ENCODE results near the gene PHKA2. TPM values are rescaled to one million over a fixed set of nuclear protein-coding genes. Genes with fewer than 3 reads are reported as not detected.

The PHKA2 gene
- total RNA-seq, 6 donors from 2014 or later, result 19.2 to 74.4 (median 25.9) TPM

DNA sequence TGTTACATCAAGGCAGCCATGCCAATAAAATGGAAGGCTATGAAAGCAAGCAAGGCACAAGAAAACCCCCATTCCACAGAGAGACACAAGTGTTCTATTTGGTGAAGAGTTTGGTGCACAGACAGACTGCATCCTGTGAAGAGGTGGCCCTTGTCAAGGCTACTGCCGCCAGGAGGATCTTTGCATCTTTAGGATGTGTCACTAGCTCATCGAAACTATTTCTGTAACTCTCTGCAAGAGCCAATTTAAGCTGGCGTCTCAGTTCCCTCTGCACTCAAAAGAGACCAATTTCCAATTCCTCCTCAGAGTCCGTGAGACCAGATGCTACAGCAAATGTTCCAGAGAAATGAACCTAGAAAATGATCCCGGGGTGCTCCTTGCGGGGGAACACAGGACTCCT, 91.0 kb downstream of the PHKA2 start:
- Histone ChIP-seq H3K36me3 (peaks cover 0 to 3% (median 0%) of the 10 kb centered on the region in 4 donors), H3K4me1 (peaks cover 0 to 19% (median 11%) of the 10 kb centered on the region in 4 donors), H3K9me3 (no peaks in the 10 kb centered on the region), H3K27ac (no peak overlapping the region), H3K27me3 (no peaks in the 10 kb centered on the region), H3K4me3 (no peak overlapping the region)
- no peak for TF ChIP-seq POLR2AphosphoS5 (IDR thresholded peaks at IDR 0.05)
- ATAC-seq (ENCODE audit: low FRiP score in 2 of 2) (no peak), DNase-seq (no peak)
- 89 to 90% methylated on average over 5 to 6 of the region's 6 CpGs for WGBS, 2 donors

DNA sequence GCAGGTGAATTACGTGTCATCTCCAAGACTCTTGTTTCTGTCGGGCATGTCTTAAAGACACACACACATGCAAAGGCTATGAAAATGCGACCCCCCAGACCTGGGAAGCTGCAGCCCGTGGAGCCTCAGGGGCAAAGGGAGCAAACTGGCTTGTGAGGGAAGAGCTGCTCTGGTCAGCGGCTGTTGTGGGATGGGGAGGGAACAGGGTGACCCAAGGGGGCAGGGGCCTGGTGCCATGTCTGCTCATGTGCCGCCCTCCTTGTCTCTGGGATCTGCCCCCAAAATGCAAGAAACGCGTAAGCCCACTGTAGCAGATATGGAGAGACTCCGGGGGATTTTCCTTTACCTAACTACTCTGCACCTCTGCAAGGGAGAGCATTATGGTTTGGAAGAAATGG, 92.4 kb downstream of the PHKA2 start:
- ATAC-seq (ENCODE audit: low FRiP score in 2 of 2), result no peak
- Histone ChIP-seq H3K4me1 (peaks cover 6 to 28% (median 23%) of the 10 kb centered on the region in 4 donors), H3K36me3 (peaks cover 0 to 3% (median 0%) of the 10 kb centered on the region in 4 donors), H3K27ac (no peak overlapping the region), H3K4me3 (no peak overlapping the region), H3K27me3 (no peaks in the 10 kb centered on the region), H3K9me3 (no peaks in the 10 kb centered on the region)
- TF ChIP-seq POLR2A (IDR thresholded peaks at IDR 0.05) (no peak), POLR2AphosphoS5 (IDR thresholded peaks at IDR 0.05) (no peak), EP300 (IDR thresholded peaks at IDR 0.05) (no peak)
- TF ChIP-seq, protein P1, sequence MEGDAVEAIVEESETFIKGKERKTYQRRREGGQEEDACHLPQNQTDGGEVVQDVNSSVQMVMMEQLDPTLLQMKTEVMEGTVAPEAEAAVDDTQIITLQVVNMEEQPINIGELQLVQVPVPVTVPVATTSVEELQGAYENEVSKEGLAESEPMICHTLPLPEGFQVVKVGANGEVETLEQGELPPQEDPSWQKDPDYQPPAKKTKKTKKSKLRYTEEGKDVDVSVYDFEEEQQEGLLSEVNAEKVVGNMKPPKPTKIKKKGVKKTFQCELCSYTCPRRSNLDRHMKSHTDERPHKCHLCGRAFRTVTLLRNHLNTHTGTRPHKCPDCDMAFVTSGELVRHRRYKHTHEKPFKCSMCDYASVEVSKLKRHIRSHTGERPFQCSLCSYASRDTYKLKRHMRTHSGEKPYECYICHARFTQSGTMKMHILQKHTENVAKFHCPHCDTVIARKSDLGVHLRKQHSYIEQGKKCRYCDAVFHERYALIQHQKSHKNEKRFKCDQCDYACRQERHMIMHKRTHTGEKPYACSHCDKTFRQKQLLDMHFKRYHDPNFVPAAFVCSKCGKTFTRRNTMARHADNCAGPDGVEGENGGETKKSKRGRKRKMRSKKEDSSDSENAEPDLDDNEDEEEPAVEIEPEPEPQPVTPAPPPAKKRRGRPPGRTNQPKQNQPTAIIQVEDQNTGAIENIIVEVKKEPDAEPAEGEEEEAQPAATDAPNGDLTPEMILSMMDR (IDR thresholded peaks at IDR 0.05), result no peak
- DNase-seq, result no peak
- 89 to 100% methylated on average over 3 to 9 of the region's 9 CpGs for WGBS, 2 donors

GRCh38 chrX:18890724-18891547, 93.0 kb downstream of the PHKA2 start:
- 85 to 94% methylated on average over 7 to 23 of the region's 24 CpGs for WGBS, 2 donors
- H3K27me3 ChIP-seq, result no peaks in the 10 kb centered on the region
- H3K4me3 ChIP-seq, result no peak overlapping the region
- ATAC-seq (ENCODE audit: low FRiP score in 2 of 2), result no peak
- TF ChIP-seq POLR2A (IDR thresholded peaks at IDR 0.05) (no peak), POLR2AphosphoS5 (IDR thresholded peaks at IDR 0.05) (no peak), EP300 (IDR thresholded peaks at IDR 0.05) (no peak)
- TF ChIP-seq, protein P1 (IDR thresholded peaks at IDR 0.05), result no peak
- peaks cover 0 to 3% (median 0%) of the 10 kb centered on the region in 4 donors for H3K36me3 ChIP-seq
- H3K27ac ChIP-seq, result no peak overlapping the region
- no peaks in the 10 kb centered on the region for H3K9me3 ChIP-seq
- H3K4me1 ChIP-seq, result peaks cover 6 to 34% (median 23%) of the 10 kb centered on the region in 4 donors
- DNase-seq, result no peak

DNA sequence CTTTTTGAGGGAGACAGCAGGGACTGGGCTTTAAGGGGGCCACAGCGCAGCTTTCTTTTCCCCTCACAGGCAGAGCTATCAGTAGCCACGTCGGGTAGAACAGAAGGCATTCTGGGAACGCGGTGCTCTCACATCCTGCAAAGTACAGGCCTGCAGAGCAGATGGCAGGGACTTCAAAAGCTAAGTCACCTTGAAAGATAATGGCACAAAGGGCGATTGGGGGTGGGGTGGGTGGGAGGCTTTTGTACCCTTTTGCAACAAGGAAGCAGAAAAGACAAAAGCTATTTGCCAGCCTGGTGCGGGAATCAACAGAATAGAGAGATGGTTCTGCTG, 93.9 kb downstream of the PHKA2 start:
- TF ChIP-seq POLR2A (IDR thresholded peaks at IDR 0.05), result no peak
- TF ChIP-seq, protein P1 (IDR thresholded peaks at IDR 0.05), result no peak
- no peak for TF ChIP-seq EP300 (IDR thresholded peaks at IDR 0.05)
- no peak for TF ChIP-seq POLR2AphosphoS5 (IDR thresholded peaks at IDR 0.05)
- DNase-seq, result no peak
- H3K27me3 ChIP-seq, result no peaks in the 10 kb centered on the region
- H3K36me3 ChIP-seq, result peaks cover 0 to 3% (median 0%) of the 10 kb centered on the region in 4 donors
- H3K27ac ChIP-seq, result no peak overlapping the region
- no peaks in the 10 kb centered on the region for H3K9me3 ChIP-seq
- H3K4me1 ChIP-seq, result peaks cover 13 to 43% (median 29%) of the 10 kb centered on the region in 4 donors
- no peak for ATAC-seq (ENCODE audit: low FRiP score in 2 of 2)
- 69 to 87% methylated on average over 7 of the region's 7 CpGs for WGBS, 2 donors
- H3K4me3 ChIP-seq, result no peak overlapping the region

DNA sequence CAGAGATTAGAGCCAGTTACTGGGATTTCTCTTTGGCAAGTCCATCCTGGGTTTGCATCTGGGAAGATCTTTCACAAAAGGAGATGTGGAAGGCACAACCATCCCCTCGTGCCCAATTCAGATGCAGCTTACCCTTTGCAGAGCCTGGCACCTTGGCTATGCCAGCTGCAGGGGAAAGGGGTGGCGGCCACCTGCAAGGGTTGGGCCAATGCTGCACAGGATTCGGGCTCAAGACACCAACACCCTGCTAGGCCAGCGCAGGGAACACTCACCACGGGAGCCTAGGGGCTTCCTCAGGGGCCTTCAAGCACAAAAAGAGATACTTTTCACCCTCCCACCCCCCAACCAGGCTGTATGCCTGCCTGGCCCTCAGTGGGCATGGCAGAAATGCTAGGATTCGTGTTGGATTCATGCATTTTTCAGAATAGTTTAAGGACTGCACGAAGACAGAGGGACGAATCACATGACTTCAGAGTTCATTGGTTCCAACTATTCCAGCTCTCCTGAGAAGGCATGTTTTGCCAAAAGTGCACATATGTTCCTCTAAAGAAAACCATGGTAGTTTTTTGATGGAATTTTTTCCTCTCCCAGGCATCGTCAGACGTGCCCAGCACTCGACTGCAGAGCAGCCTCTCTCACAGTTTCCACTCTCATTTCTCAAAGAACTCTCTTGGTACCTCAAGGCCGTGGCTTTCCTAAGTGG, 94.4 kb downstream of the PHKA2 start:
- no peak for DNase-seq
- TF ChIP-seq POLR2A (IDR thresholded peaks at IDR 0.05) (no peak), POLR2AphosphoS5 (IDR thresholded peaks at IDR 0.05) (no peak), EP300 (IDR thresholded peaks at IDR 0.05) (no peak)
- TF ChIP-seq, protein P1 (IDR thresholded peaks at IDR 0.05), result no peak
- WGBS, 2 donors, result 75 to 85% methylated on average over 6 to 12 of the region's 12 CpGs
- H3K9me3 ChIP-seq, result no peaks in the 10 kb centered on the region
- no peak overlapping the region for H3K27ac ChIP-seq
- no peak overlapping the region for H3K4me3 ChIP-seq
- peaks cover 0 to 3% (median 0%) of the 10 kb centered on the region in 4 donors for H3K36me3 ChIP-seq
- ATAC-seq (ENCODE audit: low FRiP score in 2 of 2), result no peak
- peaks cover 13 to 47% (median 30%) of the 10 kb centered on the region in 4 donors for H3K4me1 ChIP-seq
- no peaks in the 10 kb centered on the region for H3K27me3 ChIP-seq
